Measurements from ENCODE around the gene TUSC2.

TUSC2 gene

DNA sequence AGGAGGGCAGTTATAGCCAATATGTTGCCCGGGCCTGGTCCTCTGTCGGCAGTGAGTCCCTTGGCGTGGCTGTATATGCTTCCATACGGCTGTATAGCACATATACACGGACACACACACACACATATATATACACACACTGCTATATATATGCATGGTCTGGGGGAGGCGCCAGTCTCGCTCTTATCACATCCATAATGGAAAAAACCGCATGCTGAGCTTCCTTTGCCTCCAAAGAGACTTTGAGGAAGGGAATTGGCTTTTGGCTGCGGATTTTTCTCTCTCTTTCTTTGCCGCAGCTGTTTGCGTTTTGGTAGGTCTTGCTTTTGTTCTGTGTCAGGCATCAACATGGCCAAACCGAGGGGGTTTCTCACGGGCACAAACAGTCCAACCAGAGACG lies 42.6 kb upstream of the TUSC2 start:
- TF ChIP-seq, protein P1, sequence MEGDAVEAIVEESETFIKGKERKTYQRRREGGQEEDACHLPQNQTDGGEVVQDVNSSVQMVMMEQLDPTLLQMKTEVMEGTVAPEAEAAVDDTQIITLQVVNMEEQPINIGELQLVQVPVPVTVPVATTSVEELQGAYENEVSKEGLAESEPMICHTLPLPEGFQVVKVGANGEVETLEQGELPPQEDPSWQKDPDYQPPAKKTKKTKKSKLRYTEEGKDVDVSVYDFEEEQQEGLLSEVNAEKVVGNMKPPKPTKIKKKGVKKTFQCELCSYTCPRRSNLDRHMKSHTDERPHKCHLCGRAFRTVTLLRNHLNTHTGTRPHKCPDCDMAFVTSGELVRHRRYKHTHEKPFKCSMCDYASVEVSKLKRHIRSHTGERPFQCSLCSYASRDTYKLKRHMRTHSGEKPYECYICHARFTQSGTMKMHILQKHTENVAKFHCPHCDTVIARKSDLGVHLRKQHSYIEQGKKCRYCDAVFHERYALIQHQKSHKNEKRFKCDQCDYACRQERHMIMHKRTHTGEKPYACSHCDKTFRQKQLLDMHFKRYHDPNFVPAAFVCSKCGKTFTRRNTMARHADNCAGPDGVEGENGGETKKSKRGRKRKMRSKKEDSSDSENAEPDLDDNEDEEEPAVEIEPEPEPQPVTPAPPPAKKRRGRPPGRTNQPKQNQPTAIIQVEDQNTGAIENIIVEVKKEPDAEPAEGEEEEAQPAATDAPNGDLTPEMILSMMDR (IDR thresholded peaks at IDR 0.05; ENCODE audit: borderline replicate concordance, extremely low read depth, low read length, poor library complexity, severe bottlenecking): peak; percentile 36
- TF ChIP-seq EZH2 (IDR thresholded peaks at IDR 0.05; ENCODE audit: borderline replicate concordance, low read depth, low read length, severe bottlenecking): no peak
- Histone ChIP-seq H3K4me3 (ENCODE audit: low read depth in 1 of 2, low read length in 2 of 2) (no peak overlapping the region), H3K79me2 (ENCODE audit: insufficient read depth, low read length) (no peaks in the 10 kb centered on the region), H3K27me3 (ENCODE audit: insufficient read depth, low read length, poor library complexity) (no peaks in the 10 kb centered on the region), H3K4me1 (ENCODE audit: insufficient read depth, low read length) (peaks cover 4% of the 10 kb centered on the region; the same call in 1 of the 2 replicates), H3K4me2 (ENCODE audit: insufficient read depth, low read length) (no peak overlapping the region), H4K20me1 (ENCODE audit: insufficient read depth, low read length) (peaks cover 4% of the 10 kb centered on the region; the same call in 1 of the 2 replicates), H3K36me3 (ENCODE audit: insufficient read depth, low read length) (no peaks in the 10 kb centered on the region), H3K9ac (ENCODE audit: low read depth, low read length) (no peak overlapping the region), H2AFZ (ENCODE audit: low read depth, low read length) (no peak overlapping the region), H3K9me3 (ENCODE audit: insufficient read depth, low read length, severe bottlenecking) (no peaks in the 10 kb centered on the region), H3K27ac (ENCODE audit: low read length) (no peak overlapping the region)
- ATAC-seq (ENCODE audit: insufficient read depth, low read depth): no peak
- no peak for DNase-seq

DNA sequence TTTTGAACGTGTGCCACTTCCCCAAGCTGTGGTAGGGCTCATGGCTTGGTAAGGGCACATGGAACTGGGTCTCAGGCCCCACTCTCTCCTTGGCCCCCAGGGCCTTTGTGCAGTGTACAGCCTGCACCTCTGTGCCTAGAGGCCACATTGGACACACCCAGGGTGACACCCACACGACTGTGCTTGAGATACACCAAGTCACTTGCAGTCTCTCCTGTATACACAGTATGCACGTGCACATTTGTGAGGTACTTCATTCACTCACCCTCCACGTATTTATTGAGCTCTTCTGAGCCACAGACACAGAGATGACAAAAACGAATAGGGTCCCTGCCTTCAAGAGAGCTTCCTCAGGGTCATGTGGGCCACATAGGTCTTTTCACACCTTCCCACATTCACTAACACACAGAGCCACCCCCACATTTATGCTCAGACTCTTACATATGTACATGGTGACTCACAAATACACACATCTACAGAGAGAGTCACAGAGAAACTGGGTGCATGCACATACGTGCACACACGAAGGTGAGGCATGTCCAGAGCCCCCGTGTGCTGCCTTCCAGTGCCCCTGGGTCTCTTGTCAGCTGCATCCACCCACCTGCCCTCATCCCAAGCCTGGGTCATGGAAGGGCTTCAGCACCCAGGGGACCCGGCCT lies 41.1 kb upstream of the TUSC2 start:
- DNase-seq: no peak
- Histone ChIP-seq H4K20me1 (ENCODE audit: insufficient read depth, low read length) (peaks cover 4% of the 10 kb centered on the region; the same call in 1 of the 2 replicates), H3K27ac (ENCODE audit: low read length) (no peak overlapping the region), H3K9ac (ENCODE audit: low read depth, low read length) (no peak overlapping the region), H3K36me3 (ENCODE audit: insufficient read depth, low read length) (no peaks in the 10 kb centered on the region), H2AFZ (ENCODE audit: low read depth, low read length) (no peak overlapping the region), H3K27me3 (ENCODE audit: insufficient read depth, low read length, poor library complexity) (no peaks in the 10 kb centered on the region), H3K4me2 (ENCODE audit: insufficient read depth, low read length) (no peak overlapping the region), H3K4me3 (ENCODE audit: low read depth in 1 of 2, low read length in 2 of 2) (no peak overlapping the region), H3K79me2 (ENCODE audit: insufficient read depth, low read length) (no peaks in the 10 kb centered on the region), H3K4me1 (ENCODE audit: insufficient read depth, low read length) (peaks cover 9% of the 10 kb centered on the region), H3K9me3 (ENCODE audit: insufficient read depth, low read length, severe bottlenecking) (no peaks in the 10 kb centered on the region)
- ATAC-seq (ENCODE audit: insufficient read depth, low read depth): no peak
- no peak for TF ChIP-seq EZH2 (IDR thresholded peaks at IDR 0.05; ENCODE audit: borderline replicate concordance, low read depth, low read length, severe bottlenecking)
- TF ChIP-seq, protein P1 (IDR thresholded peaks at IDR 0.05; ENCODE audit: borderline replicate concordance, extremely low read depth, low read length, poor library complexity, severe bottlenecking): no peak

DNA sequence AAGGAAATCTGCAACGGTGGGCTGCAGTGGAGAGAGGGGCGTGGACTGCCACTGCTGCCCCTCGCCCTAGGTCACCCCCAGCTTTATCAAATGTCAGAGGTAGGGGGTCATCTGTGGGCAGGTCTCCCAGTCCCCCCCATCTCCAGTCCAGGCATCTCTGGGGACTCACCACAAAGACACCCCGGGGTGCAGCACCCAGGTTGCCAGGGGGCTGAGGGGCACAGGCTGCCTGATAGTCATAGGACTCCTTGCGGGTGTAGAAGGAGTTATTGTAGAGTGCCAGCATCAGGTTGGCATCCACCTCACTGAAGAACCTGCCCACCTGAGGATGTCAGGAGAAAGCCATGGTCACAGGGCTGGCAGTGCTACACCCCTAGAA lies 37.8 kb upstream of the TUSC2 start:
- no peaks in the 10 kb centered on the region for H3K9me3 ChIP-seq (ENCODE audit: insufficient read depth, low read length, severe bottlenecking)
- TF ChIP-seq, protein P1 (IDR thresholded peaks at IDR 0.05; ENCODE audit: borderline replicate concordance, extremely low read depth, low read length, poor library complexity, severe bottlenecking): no peak
- TF ChIP-seq EZH2 (IDR thresholded peaks at IDR 0.05; ENCODE audit: borderline replicate concordance, low read depth, low read length, severe bottlenecking): no peak
- DNase-seq: no peak
- H3K9ac ChIP-seq (ENCODE audit: low read depth, low read length): peak overlapping the region; percentile 9; the same call in 1 of the 2 replicates
- H3K36me3 ChIP-seq (ENCODE audit: insufficient read depth, low read length): no peaks in the 10 kb centered on the region
- H3K27me3 ChIP-seq (ENCODE audit: insufficient read depth, low read length, poor library complexity): no peaks in the 10 kb centered on the region
- H3K79me2 ChIP-seq (ENCODE audit: insufficient read depth, low read length): no peaks in the 10 kb centered on the region
- no peak overlapping the region; a peak in 1 of 4 replicates for H3K4me3 ChIP-seq (ENCODE audit: low read depth in 1 of 2, low read length in 2 of 2)
- no peak overlapping the region for H3K27ac ChIP-seq (ENCODE audit: low read length)
- H4K20me1 ChIP-seq (ENCODE audit: insufficient read depth, low read length): 0 out of 2 replicates have a peak, but pooled peaks cover 4% of the 10 kb centered on the region
- no peak overlapping the region for H2AFZ ChIP-seq (ENCODE audit: low read depth, low read length)
- peak overlapping the region; percentile 51; the same call in 1 of the 2 replicates for H3K4me2 ChIP-seq (ENCODE audit: insufficient read depth, low read length)
- ATAC-seq (ENCODE audit: insufficient read depth, low read depth): no peak
- peaks cover 7% of the 10 kb centered on the region for H3K4me1 ChIP-seq (ENCODE audit: insufficient read depth, low read length)

Measured in DND-41 (cell line).